GM21786 (cell line): ENCODE results near the gene MUC21.
"Not testable (repeated sequence)": the region's sequence is repeated elsewhere in the genome, so short reads cannot be mapped to it uniquely, and the experiment has no call there.

Source experiments
- ATAC-seq: cut with Tn5 transposase; IDR thresholded peaks from one replicate; pipeline ENCODE4 v1.9.1; 2021; ENCODE audit not compliant: unreplicated experiment

MUC21 gene

DNA sequence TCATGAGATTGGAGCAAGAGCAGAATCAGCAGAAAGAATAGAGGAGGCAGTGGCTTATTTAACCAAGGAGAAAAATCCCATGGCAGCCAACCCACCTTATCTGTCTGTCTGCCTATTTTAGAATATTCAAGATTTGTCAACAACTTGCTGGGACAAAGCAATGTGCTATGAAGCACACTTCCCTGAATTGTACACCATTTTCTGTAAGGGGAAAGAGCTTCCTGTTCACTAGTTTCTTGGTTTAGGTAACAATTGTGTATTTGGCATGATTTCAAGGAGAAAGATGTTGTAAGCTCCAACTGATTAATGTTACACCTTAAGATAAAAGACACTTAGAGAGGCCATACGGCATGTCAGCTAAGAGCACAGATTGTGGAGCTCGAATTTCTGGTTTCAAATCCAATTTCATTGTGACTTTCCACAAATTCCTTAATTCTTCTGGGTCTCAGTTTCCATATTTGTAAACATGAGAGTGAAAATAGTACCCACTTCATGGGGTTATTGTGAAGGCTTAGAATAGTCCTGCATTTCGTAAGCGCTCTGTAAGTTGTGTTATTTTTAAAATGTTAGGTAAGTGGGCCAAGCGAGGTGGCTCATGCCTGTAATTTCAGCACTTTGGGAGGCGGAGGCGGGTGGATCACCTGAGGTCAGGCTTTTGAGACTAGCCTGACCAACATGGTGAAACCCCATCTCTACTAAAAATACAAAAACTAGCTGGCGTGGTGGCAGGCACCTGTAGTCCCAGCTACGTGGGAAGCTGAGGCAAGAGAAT lies 21.9 kb downstream of the MUC21 start:
- ATAC-seq, result no peak

DNA sequence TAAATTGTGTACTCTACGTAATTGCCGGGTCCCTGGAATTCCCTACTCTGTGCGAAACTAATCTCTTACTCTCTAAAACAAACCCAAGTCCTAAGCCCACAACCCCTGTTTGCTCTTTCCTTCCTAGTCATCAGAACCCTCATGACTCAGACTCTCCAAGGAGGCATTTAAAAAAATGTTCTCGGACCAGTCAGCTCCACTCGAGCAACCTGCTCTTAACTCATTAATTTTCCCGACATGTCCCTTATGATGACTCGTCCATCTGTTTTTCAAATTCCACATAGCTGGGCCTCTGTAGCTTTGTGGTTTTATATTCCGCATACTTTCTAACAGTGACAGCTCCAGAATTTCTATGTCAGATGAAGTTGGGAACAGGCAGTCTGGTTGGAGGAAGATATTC lies 24.2 kb downstream of the MUC21 start:
- ATAC-seq, result no peak

DNA sequence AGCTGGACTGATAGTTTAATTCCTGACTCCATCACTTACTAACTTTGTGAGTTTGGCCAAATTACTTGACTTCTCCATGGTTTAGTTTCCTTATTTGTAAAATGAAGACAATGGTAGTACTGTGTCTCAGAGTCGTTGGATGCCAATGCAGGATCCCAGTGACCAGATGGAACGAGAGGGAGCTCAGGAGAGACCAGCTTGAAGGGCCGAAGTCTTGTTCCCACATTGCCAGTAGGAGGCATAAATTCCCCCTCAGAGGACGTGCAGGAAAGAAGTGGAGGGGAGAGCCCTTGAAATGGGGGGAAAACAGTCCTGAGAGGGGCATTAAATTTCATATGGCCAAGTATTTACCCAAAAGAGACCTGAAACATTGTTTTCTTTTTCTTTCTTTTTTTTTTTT lies 24.6 kb downstream of the MUC21 start:
- ATAC-seq, result no peak

DNA sequence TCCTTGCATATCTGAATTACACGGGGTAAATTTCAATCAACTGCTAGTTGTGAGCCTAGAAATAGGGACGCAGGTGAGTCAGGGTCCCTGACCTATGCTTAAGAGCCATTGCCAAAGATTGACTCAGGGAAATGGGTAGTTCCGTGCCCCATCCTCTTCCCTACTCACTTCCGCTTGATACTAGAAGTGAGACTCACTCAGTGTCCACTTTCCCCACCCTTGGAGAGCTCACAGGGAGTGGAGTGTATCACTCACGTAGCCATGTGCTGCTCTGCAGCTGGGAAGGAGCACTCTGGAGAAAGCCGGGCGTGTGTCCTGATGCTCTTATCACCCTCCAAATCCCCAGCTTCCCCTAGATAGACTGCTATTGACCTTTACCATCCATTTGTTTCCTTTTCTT lies 26.2 kb downstream of the MUC21 start:
- no peak for ATAC-seq

DNA sequence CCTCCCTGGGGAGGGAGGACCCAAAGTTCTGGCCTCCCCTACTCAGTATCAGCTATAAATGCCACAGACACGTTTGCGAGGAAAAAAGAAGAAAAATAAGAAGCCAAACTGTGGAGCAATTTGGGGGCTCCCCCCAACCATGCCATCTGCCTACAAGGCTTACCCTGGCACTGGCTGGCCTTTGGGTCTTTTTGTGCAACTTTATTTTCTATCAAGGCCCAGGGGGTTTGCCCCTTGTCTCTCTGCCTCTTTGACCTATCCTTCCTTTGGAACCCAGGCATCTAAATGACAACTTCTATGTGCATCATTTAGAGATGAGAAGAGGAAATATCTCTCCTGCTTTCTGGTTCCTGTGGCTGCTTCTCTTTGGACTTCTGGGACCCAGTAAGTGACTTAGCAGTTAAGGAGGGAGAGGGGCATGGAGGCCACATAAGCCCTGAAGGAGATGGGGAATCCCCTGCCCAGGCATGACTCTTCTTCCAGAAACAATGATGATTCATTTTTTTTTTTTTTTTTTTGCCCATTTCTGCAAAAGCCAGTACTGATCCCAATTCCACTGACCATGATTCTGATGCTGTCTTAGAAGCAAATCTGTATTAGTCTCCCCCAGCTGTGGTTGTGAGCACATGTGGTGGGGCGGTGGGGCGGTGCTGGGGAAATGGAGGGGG lies 27.0 kb downstream of the MUC21 start, which contains the start of gene MUC22:
Gene MUC22 (plus strand): TSS at position 82 of the 668 bp plus-strand sequence. CDS start 233 bp downstream, at position 315.
- ATAC-seq, result no peak

DNA sequence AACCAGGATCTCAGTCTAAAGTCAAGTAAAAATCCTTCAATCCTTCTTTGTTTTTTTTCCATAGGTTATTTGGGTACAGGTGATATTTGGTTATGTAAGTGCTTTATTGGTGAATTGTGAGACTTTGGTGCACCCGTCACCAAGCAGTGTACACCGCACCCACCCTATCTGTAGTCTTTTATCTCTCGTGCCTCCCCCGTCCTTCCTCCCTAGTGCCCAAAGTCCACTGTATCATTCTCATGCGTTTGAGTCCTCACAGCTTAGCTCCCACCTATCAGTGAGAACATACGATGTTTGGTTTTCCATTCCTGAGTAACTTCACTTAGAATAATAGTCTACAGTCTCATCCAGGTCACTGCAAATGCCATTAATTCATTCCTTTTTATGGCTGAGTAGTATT lies 27.6 kb downstream of the MUC21 start:
- ATAC-seq, result no peak

DNA sequence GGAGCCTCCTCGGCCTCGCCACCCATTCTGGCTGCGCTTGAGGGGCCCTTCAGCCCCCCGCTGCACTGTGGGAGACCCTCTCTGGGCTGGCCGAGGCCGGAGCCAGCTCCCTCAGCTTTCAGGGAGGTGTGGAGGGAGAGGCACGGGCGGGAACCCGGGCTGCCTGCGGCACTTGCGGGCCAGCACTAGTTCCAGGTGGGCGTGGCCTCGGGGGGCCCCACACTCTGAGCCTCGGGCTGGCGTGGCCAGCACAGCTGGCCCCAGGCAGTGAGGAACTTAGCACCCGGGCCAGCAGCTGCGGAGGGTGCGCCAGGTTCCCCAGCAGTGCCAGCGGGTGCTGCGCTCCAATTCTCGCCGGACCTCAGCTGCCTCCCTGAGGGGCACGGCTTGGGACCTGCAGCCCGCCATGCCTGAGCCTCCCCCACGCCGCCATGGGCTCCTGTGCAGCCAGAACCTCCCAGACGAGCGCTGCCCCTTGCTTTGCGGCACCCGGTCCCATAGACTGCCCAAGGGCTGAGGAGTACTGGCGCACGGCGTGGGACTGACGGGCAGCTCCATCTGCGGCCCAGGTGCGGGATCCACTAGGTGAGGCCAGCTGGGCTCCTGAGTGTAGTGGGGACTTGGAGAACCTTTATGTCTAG lies 33.3 kb downstream of the MUC21 start:
- no peak for ATAC-seq

DNA sequence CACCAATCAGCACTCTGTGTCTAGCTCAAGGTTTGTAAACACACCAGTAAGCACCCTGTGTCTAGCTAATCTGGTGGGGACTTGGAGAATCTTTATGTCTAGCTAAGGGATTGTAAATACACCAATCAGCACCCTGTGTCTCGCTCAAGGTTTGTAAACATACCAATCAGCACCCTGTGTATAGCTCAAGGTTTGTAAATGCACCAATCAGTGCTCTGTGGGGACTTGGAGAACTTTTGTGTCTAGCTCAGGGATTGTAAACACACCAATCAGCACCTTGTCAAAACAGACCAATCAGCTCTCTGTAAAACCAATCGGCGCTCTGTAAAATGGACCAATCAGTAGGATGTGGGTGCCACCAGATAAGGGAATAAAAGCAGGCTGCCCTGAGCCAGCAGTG lies 33.9 kb downstream of the MUC21 start:
- ATAC-seq, result not testable (repeated sequence)

DNA sequence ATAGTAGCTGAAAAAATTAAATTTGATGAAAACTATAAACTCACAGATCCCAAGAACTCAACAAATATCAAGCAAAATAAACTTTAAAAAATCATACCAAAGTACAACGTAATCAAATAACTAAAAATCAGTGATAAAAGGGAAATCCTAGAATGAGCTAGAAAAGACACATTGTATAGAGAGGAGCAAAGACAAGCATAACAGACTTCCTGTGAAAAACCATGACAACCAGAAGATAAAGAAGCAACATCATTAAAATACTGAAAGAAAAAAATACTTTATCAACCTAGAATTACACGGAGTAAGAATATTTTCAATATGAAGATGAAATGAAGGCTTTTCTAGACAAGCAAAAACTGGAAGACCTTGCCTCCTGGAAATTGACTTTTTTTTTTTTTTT lies 36.5 kb downstream of the MUC21 start:
- no peak for ATAC-seq

DNA sequence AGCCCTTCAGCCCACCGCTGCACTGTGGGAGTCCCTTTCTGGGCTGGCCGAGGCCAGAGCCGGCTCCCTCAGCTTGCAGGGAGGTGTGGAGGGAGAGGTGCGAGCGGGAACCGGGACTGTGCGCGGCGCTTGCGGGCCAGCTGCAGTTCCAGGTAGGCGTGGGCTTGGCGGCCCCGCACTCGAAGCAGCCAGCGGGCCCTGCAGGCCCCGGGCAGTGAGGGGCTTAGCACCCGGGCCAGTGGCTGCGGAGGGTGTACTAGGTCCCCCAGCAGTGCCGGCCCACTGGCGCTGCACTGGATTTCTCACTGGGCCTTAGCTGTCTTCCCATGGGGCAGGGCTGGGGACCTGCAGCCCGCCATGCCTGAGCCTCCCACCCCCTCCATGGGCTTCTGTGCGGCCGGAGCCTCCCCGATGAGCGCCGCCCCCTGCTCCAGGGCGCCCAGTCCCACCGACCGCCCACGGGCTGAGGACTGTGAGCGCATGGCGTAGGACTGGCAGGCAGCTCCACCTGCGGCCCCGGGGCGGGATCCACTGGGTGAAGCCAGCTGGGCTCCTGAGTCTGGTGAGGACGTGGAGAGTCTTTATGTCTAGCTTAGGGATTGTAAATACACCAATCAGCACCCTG lies 37.2 kb downstream of the MUC21 start:
- not testable (repeated sequence) for ATAC-seq

DNA sequence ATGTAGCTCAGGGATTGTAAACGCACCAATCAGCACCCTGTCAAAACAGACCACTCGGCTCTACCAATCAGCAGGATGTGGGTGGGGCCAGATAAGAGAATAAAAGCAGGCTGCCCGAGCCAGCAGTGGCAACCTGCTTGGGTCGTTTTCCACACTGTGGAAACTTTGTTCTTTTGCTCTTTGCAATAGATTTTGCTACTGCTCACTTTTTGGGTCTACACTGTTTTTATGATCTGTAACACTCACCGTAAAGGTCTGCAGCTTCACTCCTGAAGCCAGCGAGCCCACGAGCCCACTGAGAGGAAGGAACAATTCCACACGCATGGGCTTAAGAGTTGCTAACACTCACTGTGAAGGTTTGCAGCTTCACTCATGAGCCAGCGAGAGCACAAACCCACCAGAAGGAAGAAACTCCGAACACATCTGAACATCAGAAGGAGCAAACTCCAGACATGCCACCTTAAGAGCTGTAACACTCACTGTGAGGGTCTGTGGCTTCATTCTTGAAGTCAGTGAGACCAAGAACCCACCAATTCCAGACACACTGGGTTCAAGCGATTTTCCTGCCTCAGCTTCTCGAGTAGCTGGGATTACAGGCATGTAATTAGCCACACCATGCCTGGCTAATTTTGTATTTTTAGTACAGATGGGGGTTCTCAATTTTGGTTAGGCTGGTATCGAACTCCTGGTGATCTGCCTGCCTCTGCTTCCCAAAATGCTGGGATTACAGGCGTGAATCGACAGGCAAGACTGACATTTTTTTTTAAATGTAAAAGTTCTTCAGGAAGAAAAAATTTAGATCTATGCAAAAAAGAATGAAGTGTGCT lies 38.4 kb downstream of the MUC21 start:
- ATAC-seq, result not testable (repeated sequence)

DNA sequence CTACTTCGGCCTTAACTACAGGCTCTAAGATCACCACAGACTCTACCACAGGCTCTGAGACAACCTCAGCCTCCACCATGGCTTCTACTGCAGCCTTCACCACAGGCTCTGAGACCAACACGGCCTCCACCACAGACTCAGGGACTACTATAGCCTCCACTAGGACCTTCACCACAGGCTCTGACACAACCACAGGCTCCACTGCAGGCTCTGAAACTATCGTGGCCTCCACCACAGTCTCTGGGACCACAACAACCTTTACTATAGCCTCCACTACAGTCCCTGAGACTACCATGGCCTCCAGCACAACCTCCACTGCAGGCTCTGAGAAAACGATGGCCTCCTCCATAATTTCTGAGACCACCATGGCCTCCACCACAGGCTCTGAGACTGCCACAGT lies 42.1 kb downstream of the MUC21 start:
- ATAC-seq, result no peak

DNA sequence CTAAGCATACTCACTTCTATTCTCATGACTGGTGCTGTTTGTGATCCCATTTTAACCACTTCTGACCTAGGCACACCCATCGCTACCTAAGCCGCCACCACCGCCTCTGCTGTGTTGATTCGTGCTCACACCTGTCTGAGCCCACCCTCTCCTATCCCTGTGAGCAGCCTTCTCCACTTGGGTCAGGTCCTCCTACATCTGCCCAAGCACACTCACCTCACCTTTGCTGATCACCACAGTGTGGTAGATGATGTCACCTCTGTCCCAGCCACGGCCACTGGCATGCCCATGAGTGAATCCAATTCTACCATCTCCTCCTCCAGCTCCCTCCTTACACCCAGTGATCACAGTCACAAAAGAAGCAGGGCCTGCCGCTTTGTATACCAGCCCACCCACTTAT lies 47.6 kb downstream of the MUC21 start:
- ATAC-seq, result no peak

DNA sequence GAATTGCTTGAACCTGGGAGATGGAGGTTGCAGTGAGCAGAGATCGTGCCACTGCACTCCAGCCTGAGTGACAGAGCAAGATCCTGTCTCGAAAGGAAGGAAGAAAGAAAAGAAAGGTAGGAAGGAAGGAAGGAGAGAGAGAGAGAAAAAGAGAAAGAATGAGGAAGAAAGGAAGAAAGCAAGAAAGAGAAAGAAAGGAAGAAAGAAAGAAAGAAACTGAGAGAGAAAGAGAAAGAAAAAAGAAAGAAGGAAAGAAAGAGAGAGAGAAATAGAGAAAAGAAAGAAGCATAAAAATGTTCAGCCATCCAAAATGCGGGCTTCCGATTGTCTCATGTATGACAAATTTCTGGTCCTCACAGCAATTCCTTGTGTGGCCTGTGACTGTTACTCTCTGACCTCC lies 49.6 kb downstream of the MUC21 start:
- no peak for ATAC-seq

DNA sequence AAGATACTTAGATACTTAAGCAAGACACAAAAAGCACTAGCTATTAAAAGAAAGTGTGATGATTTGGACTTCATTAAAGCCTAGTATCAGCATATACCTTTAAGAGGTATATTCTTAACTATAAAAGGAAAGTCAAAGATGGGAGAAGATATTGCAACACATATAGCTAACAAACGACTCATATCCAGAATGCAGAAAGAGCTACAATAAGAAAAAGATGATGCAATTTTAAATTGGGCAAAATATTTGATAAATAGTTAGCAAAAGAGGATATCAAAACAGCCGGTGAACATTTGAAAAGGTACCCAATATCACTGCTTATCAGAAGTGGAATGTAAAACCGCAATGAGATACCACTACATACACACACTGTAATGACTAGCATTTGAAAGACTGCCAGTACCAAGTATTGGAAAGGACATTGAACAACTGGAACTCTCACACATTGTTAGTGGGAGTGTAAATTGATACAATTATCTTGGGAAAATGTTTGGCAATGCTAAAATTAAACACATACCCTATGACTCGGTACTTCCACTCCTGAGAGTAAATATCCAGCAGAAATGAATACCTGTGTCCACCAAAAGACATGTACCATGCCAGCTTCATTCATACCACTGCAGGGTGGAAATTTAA lies 52.5 kb downstream of the MUC21 start:
- no peak for ATAC-seq

DNA sequence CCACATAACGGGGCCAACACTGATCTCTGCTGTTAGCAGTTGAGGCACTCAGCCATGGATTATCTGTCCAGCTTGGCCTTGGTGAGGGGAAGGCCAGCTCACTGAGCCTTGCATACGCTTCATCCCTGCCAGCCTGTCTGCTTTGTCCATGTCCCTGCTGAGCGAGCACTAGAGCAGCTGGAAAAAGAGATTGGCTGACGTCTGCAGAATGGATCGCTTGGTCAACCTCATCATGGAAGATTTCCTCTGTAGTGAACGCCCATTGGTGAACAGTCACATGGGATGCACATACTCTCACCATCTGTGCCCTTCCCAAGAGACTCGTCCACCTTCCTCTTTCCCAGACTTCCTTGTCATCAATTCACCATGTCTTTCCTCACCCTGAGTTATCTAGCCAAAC lies 53.7 kb downstream of the MUC21 start:
- ATAC-seq, result no peak

DNA sequence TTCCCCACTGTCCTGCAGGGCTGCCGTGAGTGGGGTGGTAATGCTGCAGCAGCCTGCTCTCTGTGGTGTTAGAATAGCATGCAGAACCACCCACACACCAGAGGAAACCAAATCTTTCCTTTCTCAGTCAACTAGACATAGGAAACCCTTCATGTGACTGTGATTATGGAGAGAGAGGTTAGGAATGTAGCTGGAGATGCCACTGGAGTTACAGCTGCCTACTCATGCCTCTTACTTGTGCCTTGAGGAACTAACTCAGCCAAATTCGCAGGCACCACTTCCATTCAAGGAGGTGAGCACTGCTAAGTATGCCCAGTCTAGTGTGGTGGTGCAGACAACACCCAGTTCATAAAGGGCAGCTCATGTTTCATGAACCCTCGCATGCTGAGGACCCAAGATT lies 54.2 kb downstream of the MUC21 start:
- no peak for ATAC-seq

DNA sequence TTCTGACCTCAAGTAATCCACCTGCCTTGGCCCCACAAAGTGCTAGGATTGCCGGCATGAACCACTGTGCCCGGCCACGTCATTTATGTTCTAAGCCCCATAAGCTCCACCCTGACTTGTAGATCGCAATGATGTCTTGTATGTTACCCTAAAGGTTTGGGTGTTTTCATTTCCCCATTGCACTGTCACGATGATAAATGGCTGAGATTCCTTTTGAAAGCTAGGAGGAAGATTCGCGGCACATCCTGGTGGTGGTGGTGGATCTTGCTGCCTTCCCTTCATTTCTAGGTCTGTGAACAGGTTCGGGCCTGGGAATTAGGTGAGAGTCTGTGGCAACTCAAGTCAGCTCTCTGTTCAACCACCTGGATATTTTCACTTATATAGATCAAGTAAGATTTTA lies 55.0 kb downstream of the MUC21 start:
- ATAC-seq, result no peak
